ENCODE results near the gene AKAP6. TPM values are rescaled to one million over a fixed set of nuclear protein-coding genes. Genes with fewer than 3 reads are reported as not detected.

Gene AKAP6
- total and polyA plus RNA-seq, 2 of the 8 experiments (the other 6 are each of a cell fraction or from before 2014, with no cell fraction given), result 0.09 to 0.89 TPM

DNA sequence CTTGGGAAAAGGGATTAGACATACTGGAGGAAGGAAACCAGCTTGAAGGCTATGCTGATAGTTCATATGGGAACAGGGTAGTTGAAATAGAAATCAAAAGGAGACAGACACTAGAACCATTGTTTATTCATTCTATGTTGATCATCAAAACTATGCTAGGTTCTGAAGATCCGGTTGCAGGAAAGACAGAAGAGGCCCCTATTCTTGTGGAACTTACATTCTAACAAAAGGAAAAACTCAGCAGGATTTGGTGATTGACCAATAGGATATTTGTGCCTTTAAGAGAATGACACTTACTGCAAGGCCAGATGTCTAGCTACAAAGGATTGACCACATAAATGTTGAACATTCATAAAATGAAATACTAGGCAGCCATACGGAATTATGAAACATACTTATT, 179.2 kb downstream of the AKAP6 start:
- CTCF ChIA-PET (ENCODE audit: partially characterized antibody), result no interaction called here
- H4K91ac ChIP-seq (replicated peaks; ENCODE audit: insufficient read length, low read length), result no peak overlapping the region
- no peak overlapping the region for H2BK5ac ChIP-seq (ENCODE audit: low read depth, low read length)
- no peak overlapping the region for H3K56ac ChIP-seq (replicated peaks; ENCODE audit: insufficient read length, low read depth, low read length)
- no peak overlapping the region for H3K4me3 ChIP-seq (ENCODE audit: extremely low read depth in 1 of 4, insufficient read depth in 2 of 4, low read depth in 3 of 4, low read length in 4 of 4)
- no peak overlapping the region for H3K4me2 ChIP-seq (ENCODE audit: insufficient read depth in 1 of 2, low read depth in 2 of 2, low read length in 2 of 2)
- H2BK120ac ChIP-seq (replicated peaks; ENCODE audit: low read depth, low read length), result no peak overlapping the region
- H3K23me2 ChIP-seq (ENCODE audit: low read depth, low read length), result no peaks in the 10 kb centered on the region
- no peak overlapping the region for H4K5ac ChIP-seq (ENCODE audit: insufficient read length, low read depth, low read length)
- H3K79me1 ChIP-seq (ENCODE audit: low read depth, low read length), result no peaks in the 10 kb centered on the region
- no peak overlapping the region for H3K27ac ChIP-seq (ENCODE audit: low read depth, low read length)
- no peak overlapping the region for H3K23ac ChIP-seq (ENCODE audit: insufficient read length)
- no peaks in the 10 kb centered on the region for H3K27me3 ChIP-seq (replicated peaks in 1 of 4; ENCODE audit: control insufficient read depth in 3 of 4, extremely low read depth in 1 of 4, insufficient read depth in 3 of 4, low read length in 3 of 4)
- no peak overlapping the region for H2BK15ac ChIP-seq (ENCODE audit: low read length)
- 98% methylated on average over 2 of the region's 2 CpGs; no CpG with 5 or more reads in 1 of the 2 experiments for WGBS, 2 experiments (ENCODE audit: extremely low coverage in 1 of 2, insufficient coverage in 1 of 2, insufficient read length in 1 of 2, insufficient replicate concordance in 2 of 2, low coverage in 1 of 2, low lambda C conversion rate in 2 of 2, missing lambda C conversion rate in 1 of 2)
- H2BK20ac ChIP-seq (ENCODE audit: low read length), result no peak overlapping the region
- H3K9ac ChIP-seq (replicated peaks in 1 of 4; ENCODE audit: extremely low read depth in 1 of 4, low read depth in 3 of 4, low read length in 3 of 4), result no peak overlapping the region
- no peak for DNase-seq (ENCODE audit: low read depth in 1 of 2, low spot score in 2 of 2)
- H3K36me3 ChIP-seq (ENCODE audit: control insufficient read depth in 2 of 4, insufficient read depth in 4 of 4, low read length in 3 of 4), result no peaks in the 10 kb centered on the region
- H3K79me2 ChIP-seq (ENCODE audit: control insufficient read depth in 1 of 2, insufficient read depth in 2 of 2, low read length in 2 of 2), result no peaks in the 10 kb centered on the region
- no peak overlapping the region for H4K8ac ChIP-seq (ENCODE audit: extremely low read depth, insufficient read depth, low read length)
- no peak overlapping the region for H3K18ac ChIP-seq (ENCODE audit: extremely low read depth, low read length)
- no peak overlapping the region for H2AK5ac ChIP-seq (ENCODE audit: low read depth, low read length)
- FAIRE-seq, result no peak
- POLR2A ChIA-PET (ENCODE audit: partially characterized antibody), result no interaction called here
- no peak overlapping the region for H2AFZ ChIP-seq (ENCODE audit: low read length)
- H3K4ac ChIP-seq (replicated peaks; ENCODE audit: insufficient read length, low read depth, low read length), result no peak overlapping the region
- H4K20me1 ChIP-seq (replicated peaks in 1 of 2; ENCODE audit: control insufficient read depth in 1 of 2, insufficient read depth in 2 of 2, low read length in 2 of 2), result no peaks in the 10 kb centered on the region
- H3K9me3 ChIP-seq (ENCODE audit: insufficient read depth in 2 of 2, low read depth in 1 of 2, low read length in 1 of 2), result no peaks in the 10 kb centered on the region
- no peak overlapping the region for H2BK12ac ChIP-seq (ENCODE audit: low read depth, low read length)
- no peak overlapping the region for H3K14ac ChIP-seq (ENCODE audit: insufficient read length)
- no peaks in the 10 kb centered on the region for H3K4me1 ChIP-seq (replicated peaks in 1 of 4; ENCODE audit: control insufficient read depth in 3 of 4, insufficient read depth in 4 of 4, low read length in 3 of 4)
- no peak for TF ChIP-seq CHD2 (IDR thresholded peaks at IDR 0.05; ENCODE audit: low read length)
- no peak for TF ChIP-seq CREB1 (IDR thresholded peaks at IDR 0.05)
- TF ChIP-seq SP2 (IDR thresholded peaks at IDR 0.05; ENCODE audit: low read length), result no peak
- TF ChIP-seq RXRA (IDR thresholded peaks at IDR 0.05; ENCODE audit: insufficient read depth, low read depth, low read length), result no peak
- TF ChIP-seq POLR2A (IDR thresholded peaks at IDR 0.05; ENCODE audit: control extremely low read depth in 1 of 2, low read depth in 2 of 2, low read length in 2 of 2), result no peak
- no peak for TF ChIP-seq JUN (IDR thresholded peaks at IDR 0.05; ENCODE audit: low read depth, low read length)
